Thoracic aorta endothelial cell (primary cell): ENCODE results near the gene SERPINB13. TPM values are rescaled to one million over a fixed set of nuclear protein-coding genes. Genes with fewer than 3 reads are reported as not detected.

Experiments used
- total RNA-seq: library from RNA; depleted of rRNA; stranded (reverse); fragments of >200 nt; gene quantifications from 2 replicates; pipeline ENCODE4 v1.2.3, GENCODE V29; 2012

Gene SERPINB13
- total RNA-seq, result 0.13 TPM in 1 of 2 replicates, not detected in the other

GRCh38 chr18:63586966-63587365 lies at the start of gene SERPINB13:
SERPINB13 (plus strand) TSS chr18:63587343; CDS start chr18:63588668, 1,325 bp downstream.

GRCh38 chr18:63542069-63542468 lies 45.1 kb upstream of the SERPINB13 start, which contains the start of gene SERPINB12:
SERPINB12 (plus strand) TSS chr18:63542369; CDS start chr18:63556160, 13,791 bp downstream.

GRCh38 chr18:63644142-63644541 lies 57.0 kb downstream of the SERPINB13 start, which contains the start of gene SERPINB4:
SERPINB4 (minus strand) TSS chr18:63644256; CDS start chr18:63643577, 679 bp downstream.

Other genes starting within 250 kb of the SERPINB13 start
- gene KDSR, start 220.1 kb upstream of the SERPINB13 start, total RNA-seq, result 33.2 and 41.4 TPM in 2 replicates
- gene VPS4B, start 164.9 kb upstream of the SERPINB13 start, total RNA-seq, result 44.9 and 47.9 TPM in 2 replicates
- gene SERPINB5, start 110.4 kb upstream of the SERPINB13 start, total RNA-seq, result not detected in 2 replicates
- gene SERPINB12, start 45.0 kb upstream of the SERPINB13 start, total RNA-seq, result not detected in 2 replicates
- gene SERPINB4, start 56.9 kb downstream of the SERPINB13 start, total RNA-seq, result not detected in 2 replicates
- not detected in 2 replicates for gene SERPINB3, start 74.5 kb downstream of the SERPINB13 start, total RNA-seq
- gene SERPINB11, start 115.6 kb downstream of the SERPINB13 start, total RNA-seq, result not detected in 2 replicates
- gene SERPINB7, start 188.1 kb downstream of the SERPINB13 start, total RNA-seq, result not detected in 2 replicates